ENCODE data around the gene RABGAP1L.
A peak's percentile ranks its signal among the peaks of the same experiment; 100 is the strongest.
"Not testable (repeated sequence)": the region's sequence is repeated elsewhere in the genome, so short reads cannot be mapped to it uniquely, and the experiment has no call there.

Gene RABGAP1L

DNA sequence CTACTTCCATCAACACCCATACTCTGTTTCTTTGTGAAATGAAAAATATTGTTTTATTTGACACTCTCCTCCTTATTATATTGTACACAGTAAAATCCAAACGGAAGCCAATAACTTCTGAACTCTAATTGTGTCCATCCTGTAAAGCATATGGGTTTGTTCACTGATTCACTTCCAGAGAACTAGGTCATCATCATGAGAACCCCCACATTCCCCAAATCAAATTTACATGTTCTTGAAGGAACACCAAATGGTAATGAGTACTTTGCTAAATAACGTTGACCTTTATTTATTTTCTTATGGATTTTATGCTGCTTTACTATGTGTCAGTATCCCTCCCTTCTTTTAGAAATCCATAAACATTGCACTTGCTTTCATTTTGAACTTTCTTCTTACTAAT is 627.0 kb downstream of the RABGAP1L start:
- DNase-seq, result no peak

DNA sequence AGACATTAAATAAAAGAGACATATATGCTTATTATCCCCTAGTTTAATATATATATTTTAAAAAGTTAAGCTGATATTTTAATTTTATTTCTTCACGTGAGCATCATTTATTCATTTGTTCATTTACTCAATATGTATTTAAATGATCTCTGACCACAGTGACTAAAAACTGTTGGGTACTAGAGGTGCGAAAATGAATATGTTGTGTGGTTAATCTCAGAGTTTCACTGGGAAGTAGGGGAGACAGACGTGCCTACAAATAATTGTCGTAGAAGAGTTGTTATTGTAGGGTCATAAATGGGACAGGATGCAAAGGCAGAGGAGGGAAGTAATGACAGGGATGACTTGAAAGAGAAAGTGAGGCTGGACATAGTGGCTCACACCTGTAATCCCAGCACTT is 627.4 kb downstream of the RABGAP1L start:
- DNase-seq, result no peak

DNA sequence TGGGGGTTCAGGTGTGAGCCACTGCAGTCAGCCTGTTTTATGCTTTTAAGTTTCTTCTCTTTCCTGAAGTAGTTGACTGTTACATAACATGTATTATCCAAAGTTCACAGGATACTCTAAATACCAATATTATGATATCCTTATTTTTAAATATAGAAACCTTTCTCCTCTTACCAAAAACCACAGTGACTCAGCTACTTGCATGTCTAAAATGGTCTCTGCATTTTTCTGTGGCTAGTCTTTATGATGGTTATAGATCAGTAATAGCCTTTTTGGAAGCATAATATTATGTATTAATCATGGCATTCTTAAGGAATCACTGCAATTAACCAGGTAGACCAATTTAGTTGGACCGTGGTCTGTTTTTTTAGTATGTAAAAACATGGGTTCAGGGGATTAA is 629.7 kb downstream of the RABGAP1L start:
- no peak for DNase-seq

GRCh38 chr1:174789399-174789798 is 630.1 kb downstream of the RABGAP1L start:
- no peak for DNase-seq

- no peak for DNase-seq
These were observed 632.5 kb downstream of the RABGAP1L start for GRCh38 chr1:174791863-174792262.

DNA sequence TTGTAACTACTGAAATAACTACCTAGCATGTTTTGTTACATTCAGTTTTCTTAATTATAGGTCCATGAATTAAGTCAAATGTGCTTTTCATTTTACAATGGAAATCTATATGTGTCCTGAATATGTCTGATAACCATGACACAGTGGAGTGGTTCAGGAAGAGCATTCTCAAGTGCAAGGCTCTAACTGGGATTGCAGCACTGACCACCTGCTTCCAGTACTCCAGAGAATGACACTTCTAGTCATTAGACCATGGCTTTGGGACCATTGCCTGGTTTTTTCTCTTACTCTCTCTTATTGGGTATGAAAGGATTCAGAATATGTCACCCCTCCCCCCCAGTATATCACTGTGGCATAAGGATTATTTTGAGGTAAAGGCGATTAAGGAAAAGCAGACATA is 635.5 kb downstream of the RABGAP1L start:
- DNase-seq, result no peak

DNA sequence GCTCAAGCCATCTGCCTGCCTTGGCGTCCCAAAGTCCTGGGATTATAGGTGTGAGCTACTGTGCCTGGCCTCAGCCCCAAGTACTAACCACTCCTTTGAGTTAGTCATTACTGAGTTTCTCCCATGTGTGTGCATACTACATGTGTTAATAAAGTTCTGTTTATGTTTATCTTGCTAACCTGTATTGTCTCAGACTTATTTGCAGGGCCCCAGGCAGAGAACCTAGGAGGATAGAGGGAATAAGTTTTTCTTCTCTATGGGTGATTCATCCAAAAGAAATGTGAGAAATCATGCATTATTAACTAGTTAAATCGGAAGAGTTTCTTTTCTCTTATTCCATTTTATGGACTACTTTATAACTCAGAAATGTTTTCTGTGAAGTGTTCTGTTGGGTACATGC is 636.5 kb downstream of the RABGAP1L start:
- DNase-seq, result no peak

DNA sequence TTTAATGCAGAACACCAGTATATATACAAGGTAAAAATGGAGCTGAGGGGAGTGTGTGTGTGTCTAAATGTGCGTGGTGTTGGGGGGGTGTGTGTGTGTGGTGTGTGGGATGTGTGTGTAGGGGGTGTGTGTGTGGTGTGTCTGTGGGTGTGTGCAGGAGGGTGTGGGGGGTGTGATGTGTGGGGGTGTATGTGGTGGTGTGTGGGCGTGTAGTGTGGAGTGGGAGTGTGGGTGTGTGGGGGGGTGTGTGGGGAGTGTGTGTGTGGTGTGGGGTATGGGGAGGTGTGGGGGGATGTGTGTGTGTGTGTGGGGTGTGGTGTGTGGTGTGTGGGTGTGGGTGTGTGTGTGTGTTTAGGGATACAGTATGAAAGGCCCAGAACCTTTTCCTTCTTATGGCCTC is 638.1 kb downstream of the RABGAP1L start:
- no peak for DNase-seq

DNA sequence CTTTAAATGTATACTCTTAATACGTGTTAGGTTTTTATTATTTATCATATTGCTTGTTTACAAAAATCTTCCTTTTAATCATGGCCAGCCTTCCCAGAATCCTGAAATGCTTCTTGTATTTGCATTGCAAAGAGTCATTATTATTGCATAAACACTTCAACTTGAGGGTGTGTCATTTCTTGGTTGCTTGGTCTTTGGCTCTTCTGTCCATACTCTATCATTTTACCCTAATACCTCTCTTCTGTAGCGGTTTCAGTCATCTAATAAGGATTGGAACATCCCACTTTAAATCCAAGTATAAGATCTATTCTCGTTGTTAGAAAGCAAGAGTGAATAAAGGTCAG is 639.8 kb downstream of the RABGAP1L start:
- no peak for DNase-seq

GRCh38 chr1:174800216-174800851 is 641.0 kb downstream of the RABGAP1L start:
- peak; percentile 27 for DNase-seq

DNA sequence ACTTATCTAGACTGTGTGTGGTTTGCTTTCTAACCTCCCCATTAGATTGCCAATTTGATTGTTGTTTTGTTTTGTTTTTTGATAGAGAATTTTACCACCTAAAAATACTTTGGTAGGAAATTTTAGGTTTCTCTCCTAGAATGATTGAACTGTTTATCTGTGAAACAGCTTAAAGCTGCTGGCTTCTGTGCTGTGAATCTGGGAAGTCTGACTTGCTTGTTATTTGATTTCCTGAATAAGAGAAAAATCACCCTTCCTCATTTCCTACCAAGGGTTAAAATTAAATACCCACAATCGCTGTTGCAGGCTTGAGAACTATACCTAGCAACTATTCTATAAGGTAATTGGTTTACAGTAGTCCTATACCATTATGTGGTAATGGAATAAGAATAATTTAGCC is 641.6 kb downstream of the RABGAP1L start:
- DNase-seq, result no peak

DNA sequence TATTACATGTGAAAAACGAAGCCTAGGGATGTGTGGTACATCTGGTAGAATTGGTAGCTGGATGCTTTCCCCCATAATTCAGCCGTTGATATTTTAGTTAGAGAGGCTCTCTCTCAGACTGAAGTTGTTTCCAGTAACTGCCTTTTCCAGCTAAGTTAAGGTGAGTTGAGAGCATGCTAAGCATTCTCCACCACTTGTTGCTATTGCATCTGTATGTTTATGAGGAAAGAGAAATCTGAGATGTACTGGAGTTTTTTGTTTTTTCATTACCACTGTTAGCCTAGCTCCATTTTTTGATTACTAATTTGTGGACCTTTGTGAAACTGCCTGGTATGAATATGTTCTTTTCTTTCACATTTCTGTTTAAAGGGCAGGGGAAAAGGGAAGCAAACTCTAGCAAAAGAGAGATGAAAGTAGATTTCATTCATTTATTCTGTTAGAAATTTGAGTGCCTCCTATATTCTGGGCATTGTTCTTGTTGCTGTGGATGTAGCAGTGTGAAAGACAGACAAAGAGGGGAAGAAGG is 650.5 kb downstream of the RABGAP1L start:
- DNase-seq, result no peak

DNA sequence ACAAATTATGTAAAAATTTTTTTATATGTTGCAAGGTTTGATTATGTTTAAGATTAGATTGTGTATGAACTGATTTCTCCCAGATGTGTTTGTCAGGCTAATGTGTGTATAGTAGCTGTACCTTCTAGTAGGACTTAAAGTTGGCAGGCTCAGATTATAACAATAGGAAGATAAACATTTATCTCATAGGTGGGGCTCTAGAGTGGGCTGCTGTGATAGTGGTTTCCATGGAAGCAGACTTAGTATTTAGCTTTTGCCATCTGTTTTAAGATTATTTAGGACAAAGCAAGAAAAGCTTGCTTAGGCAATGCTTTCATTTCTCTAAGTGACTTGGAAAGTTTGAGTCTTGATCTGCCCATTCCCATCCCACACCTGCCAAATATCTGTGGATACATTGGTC is 652.7 kb downstream of the RABGAP1L start:
- no peak for DNase-seq

DNA sequence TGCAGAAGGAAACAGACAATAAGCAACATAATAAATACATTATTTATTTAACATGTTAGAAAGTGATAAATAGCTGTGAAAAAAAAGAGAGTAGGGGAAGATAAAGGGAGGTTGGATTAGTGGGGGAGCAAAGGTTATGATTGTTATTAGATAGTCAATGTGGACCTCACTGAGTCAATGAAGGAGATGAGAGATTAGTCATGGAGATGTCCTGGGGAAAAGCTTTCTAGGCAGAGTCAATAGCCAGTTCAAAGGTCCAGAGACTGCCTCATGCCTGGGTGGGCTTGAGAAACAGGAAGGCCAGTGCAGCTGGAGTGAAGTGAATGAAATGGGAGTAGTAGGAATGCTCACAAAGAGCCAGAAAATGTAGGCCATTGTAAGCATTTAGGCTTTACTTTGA is 653.3 kb downstream of the RABGAP1L start:
- DNase-seq, result no peak

DNA sequence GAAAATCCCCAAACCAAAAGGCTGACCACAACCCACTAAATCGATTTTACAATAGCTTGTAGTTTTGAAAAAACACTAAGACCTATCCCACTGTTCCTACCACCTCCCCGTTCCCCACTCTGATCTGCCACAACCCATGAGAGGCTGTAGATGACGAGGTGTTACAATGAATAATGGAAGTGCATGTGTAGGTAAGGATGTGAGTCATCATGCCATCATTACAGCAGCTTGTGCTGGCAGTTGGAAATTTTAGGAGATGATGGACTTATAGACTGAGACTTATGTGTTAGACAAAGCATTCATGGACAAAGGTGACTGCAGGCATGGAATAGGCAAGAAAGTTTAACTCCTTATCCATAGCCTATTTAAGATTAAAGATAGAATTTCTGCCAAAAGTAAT is 655.7 kb downstream of the RABGAP1L start:
- DNase-seq, result no peak

- DNase-seq, result no peak
These were observed 656.2 kb downstream of the RABGAP1L start for GRCh38 chr1:174815474-174815908.

DNA sequence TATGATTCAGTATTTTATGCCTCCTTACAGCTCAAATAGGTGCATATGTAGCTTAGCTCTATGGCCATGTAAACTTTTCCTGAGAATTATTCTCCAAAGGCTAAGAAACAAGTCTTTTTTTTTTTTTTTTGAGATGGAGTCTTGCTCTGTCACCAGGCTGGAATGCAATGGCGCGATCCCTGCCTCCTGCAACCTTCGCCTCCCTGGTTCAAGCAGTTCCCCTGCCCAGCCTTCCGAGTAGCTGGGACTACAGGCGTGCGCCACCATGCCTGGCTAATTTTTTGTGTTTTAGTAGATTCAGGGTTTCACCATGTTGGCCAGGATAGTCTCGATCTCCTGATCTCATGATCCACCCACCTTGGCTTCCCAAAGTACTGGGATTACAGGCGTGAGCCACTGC is 657.3 kb downstream of the RABGAP1L start:
- not testable (repeated sequence) for DNase-seq

GRCh38 chr1:174818014-174818616 is 658.8 kb downstream of the RABGAP1L start:
- DNase-seq, result no peak

GRCh38 chr1:174818951-174819350 is 659.6 kb downstream of the RABGAP1L start:
- no peak for DNase-seq

GRCh38 chr1:174819596-174819995 is 660.3 kb downstream of the RABGAP1L start:
- DNase-seq, result no peak

DNA sequence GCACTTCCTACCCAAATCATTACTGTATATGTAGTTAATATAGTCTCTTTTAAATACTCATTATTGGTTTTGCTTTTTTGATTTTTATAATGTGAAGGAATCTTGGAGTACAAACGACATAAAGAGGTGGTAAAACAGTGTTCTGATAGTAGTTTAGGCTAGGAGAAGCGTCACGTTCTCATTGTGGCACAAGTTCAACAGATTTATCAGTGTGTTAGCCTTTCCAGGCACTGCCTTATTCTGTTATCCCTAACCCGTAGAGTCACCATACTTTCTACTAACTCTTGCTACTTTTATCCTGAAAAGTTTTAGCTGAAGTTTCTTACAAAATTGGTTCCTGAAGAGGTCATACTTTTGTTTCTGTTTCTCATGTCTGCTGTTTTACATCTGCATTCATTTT is 665.8 kb downstream of the RABGAP1L start:
- no peak for DNase-seq

DNA sequence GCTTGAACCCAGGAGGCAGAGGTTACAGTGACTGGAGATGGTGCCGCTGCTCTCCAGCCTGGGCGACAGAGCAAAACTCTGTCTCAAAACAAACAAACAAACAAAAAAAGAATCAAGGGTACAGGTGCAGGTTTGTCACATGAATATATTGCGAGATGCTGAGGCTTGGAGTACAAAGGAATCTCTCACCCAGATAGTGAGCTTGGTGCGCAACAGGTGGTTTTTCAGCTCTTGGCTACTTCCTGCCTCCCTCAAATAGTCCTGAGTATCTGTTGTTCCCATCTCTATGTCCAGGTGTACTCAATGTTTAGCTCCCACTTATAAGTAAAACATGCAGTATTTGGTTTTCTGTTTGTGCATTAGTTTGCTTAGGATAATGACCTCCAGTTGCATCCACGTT is 666.5 kb downstream of the RABGAP1L start:
- DNase-seq, result no peak

GRCh38 chr1:174828264-174828663 is 668.9 kb downstream of the RABGAP1L start:
- DNase-seq, result no peak

DNA sequence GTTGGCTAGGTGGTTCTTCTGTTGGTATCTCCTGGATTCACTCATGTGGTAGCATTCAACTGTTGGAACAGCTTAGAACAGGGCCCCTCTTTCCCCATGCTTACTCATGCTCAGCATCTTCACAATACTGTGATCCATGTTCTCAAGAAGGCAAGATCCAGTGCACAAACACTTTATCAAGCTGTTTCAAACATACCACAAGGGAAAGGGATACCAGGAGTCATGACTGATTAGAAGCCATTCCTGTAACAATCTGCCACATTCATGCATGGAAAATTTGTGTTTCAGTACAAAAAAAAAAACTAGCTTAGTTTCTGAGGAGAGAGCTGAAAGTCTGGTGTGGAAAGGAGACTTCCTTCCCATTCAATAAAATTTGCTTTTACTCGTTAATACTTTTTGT is 670.7 kb downstream of the RABGAP1L start:
- DNase-seq, result no peak

- no peak for DNase-seq
These were observed 677.2 kb downstream of the RABGAP1L start for GRCh38 chr1:174836543-174836942.
